Effector memory CD4-positive, alpha-beta T cell (primary cell): ENCODE measurements around the gene SNAPIN.
"Not testable (repeated sequence)": the region's sequence is repeated elsewhere in the genome, so short reads cannot be mapped to it uniquely, and the experiment has no call there.

ENCODE experiments used
- DNase-seq, 3 donors: peaks; one replicate each; pipeline ENCODE4 v3.0.0-alpha.2; 2020
- H3K27ac ChIP-seq: 2 replicates; pipeline ENCODE4 v1.7.0; 2013; ENCODE audit warnings: mild to moderate bottlenecking, low read length, moderate library complexity; ENCODE audit not compliant: insufficient read depth, poor library complexity, severe bottlenecking
- H3K27me3 ChIP-seq: replicated peaks from 2 replicates; pipeline ENCODE4 v1.7.0; 2013; ENCODE audit warnings: mild to moderate bottlenecking, low read length; ENCODE audit not compliant: insufficient read depth, control insufficient read depth, poor library complexity, severe bottlenecking
- H3K36me3 ChIP-seq: 2 replicates; pipeline ENCODE4 v1.7.0; 2013; ENCODE audit warnings: mild to moderate bottlenecking, low read length, moderate library complexity; ENCODE audit not compliant: control insufficient read depth, insufficient read depth
- H3K4me1 ChIP-seq: 2 replicates; pipeline ENCODE4 v1.7.0; 2013; ENCODE audit warnings: low read length, mild to moderate bottlenecking; ENCODE audit not compliant: control insufficient read depth, insufficient read depth, poor library complexity, severe bottlenecking
- H3K4me3 ChIP-seq: 2 replicates; pipeline ENCODE4 v1.7.0; 2013; ENCODE audit warnings: low read length, low read depth, mild to moderate bottlenecking; ENCODE audit not compliant: insufficient read depth, poor library complexity, severe bottlenecking
- H3K9me3 ChIP-seq: 2 replicates; pipeline ENCODE4 v1.7.0; 2013; ENCODE audit warnings: mild to moderate bottlenecking, low read length, moderate library complexity; ENCODE audit not compliant: control insufficient read depth

Gene SNAPIN

DNA sequence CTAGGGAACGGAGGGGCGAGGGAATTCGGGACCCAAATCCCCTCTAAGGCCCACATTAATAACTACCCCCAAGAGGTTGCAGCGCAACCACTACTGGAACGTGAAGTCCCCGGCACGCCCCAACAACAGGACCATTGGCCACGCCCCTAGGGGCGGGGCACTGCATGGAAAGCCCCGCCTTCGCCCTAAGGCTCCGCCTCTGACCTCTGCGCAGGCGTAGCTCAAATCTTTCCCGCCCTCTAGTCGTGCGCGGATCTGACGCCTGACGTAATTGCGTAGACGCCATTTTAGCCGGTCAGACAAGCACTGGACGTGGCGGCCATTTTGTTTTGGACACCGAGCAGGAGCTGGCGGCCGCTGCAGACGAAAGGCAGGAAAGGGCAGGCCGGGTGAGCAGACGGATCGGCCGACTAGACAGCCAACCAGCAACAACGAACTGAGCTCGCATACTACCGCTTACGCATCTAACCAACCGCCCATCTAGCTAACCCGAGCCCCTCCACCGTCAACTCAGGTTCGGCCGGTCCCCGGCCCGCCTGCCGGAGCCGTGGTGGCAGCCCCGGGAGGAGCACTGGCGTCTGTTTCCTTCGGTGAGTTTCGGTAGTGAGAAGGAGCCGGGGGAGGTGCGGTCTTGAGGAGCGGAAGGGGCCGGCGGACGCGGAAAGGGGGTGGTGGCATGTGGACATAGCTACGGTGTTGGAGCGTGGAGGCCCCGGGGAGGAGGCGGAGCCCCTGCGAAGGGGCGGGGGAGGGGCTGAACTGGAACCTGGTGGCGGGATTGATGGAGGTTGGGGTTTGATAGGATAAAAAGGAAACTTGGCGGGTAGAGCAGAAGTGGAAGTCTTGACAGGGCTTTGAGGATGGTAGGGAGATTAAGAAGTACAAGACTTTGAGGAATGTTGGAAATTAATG, 24.5 kb upstream of the SNAPIN start, which contains the start of gene CHTOP:
TSS of gene CHTOP (plus strand) at position 313 of the 912 bp plus-strand sequence. CDS start 2,523 bp downstream, outside the sequence.
- peaks cover 7% of the 10 kb centered on the region for H3K4me1 ChIP-seq
- DNase-seq = peak; percentile 91 to 95 (median 94)

DNA sequence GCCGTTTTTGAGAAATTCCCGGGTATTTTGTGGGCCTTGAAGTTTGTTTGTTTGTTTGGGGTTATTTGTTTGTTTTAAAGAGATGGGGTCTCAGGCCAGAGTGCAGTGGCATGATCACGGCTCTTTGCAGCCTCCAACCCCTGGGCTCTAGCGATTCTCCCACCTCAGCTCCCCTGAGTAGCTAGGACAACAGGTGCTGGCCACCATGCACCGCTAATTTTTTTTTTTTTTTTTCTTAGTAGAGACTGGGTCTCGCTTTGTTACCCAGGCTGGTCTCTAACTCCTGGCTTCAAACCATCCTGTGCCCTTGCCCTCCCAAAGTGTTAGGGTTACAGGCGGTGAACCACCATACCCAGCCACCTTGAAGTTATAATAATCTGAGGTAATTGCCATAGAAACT, 22.6 kb upstream of the SNAPIN start:
- Histone ChIP-seq H3K36me3 (peaks cover 48% of the 10 kb centered on the region), H3K27ac (no peak overlapping the region), H3K9me3 (no peaks in the 10 kb centered on the region), H3K27me3 (no peaks in the 10 kb centered on the region), H3K4me3 (peak overlapping the region; percentile 78), H3K4me1 (peaks cover 7% of the 10 kb centered on the region)
- DNase-seq = no peak

More for the DNA sequence above, 24.5 kb upstream of the SNAPIN start, which contains the start of gene CHTOP:
- Histone ChIP-seq H3K27me3 (no peaks in the 10 kb centered on the region), H3K4me3 (peak within 1 kb of the TSS; percentile 78), H3K36me3 (peaks cover 29% of the 10 kb centered on the region), H3K9me3 (no peaks in the 10 kb centered on the region), H3K27ac (peak within 1 kb of the TSS; percentile 99)

DNA sequence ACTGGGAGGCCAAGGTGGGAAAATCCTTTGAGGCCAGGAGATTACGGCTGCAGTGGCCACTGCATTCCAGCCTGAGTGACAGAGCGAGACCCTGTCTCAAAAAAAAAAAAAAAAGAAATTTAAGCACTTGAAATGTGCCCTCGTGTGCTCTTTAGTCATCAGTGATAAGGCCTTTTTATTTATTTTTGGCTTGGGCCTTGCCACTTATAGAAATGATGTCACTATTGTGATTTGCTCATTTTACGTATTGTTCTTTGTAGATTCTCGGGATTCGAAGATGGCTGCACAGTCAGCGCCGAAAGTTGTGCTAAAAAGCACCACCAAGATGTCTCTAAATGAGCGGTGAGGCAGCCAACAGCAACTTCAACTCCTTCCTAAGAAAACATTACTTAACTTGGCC, 22.2 kb upstream of the SNAPIN start:
- peaks cover 7% of the 10 kb centered on the region for H3K4me1 ChIP-seq
- no peaks in the 10 kb centered on the region for H3K9me3 ChIP-seq
- peaks cover 52% of the 10 kb centered on the region for H3K36me3 ChIP-seq
- no peak overlapping the region for H3K4me3 ChIP-seq
- H3K27ac ChIP-seq = no peak overlapping the region
- DNase-seq = no peak
- no peaks in the 10 kb centered on the region for H3K27me3 ChIP-seq

DNA sequence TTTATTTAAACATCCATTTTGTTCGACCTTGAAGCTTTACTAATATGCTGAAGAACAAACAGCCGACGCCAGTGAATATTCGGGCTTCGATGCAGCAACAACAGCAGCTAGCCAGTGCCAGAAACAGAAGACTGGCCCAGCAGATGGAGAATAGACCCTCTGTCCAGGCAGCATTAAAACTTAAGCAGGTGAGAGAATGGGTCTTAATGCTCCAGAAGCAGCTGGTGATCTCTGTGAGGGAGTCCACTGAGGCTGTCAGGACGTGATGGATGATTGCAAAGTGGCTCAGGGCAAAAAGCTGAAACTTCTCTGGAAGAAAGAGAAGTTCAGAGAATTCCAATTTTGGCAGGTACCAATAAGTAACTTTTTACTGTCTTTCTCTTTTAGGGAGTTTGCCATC, 20.2 kb upstream of the SNAPIN start:
- no peak for DNase-seq
- Histone ChIP-seq H3K27me3 (no peaks in the 10 kb centered on the region), H3K4me3 (no peak overlapping the region), H3K9me3 (no peaks in the 10 kb centered on the region), H3K36me3 (peaks cover 71% of the 10 kb centered on the region), H3K27ac (no peak overlapping the region), H3K4me1 (peaks cover 7% of the 10 kb centered on the region)

DNA sequence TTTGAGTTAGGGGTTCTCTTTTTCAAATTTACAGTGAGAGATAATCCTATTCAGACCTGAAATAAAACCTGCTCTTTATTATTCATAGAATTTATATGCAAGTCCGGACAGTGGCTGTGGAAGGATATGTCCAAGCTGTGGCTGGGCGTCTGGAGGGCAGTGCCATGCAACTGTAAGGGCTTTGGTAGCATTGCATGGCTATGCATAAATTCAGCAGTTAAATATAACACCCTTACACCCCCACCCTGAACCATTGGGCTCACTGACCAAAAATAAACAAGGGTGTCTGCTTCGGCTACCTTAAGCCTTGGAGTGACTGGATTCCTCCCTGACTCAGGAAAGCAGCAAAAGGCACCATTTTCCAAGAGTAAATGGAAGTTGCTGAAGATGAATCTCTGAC, 19.2 kb upstream of the SNAPIN start:
- H3K27me3 ChIP-seq = no peaks in the 10 kb centered on the region
- no peaks in the 10 kb centered on the region for H3K9me3 ChIP-seq
- no peak overlapping the region for H3K4me3 ChIP-seq
- H3K27ac ChIP-seq = no peak overlapping the region
- H3K36me3 ChIP-seq = peaks cover 81% of the 10 kb centered on the region
- peaks cover 7% of the 10 kb centered on the region for H3K4me1 ChIP-seq
- DNase-seq = no peak

DNA sequence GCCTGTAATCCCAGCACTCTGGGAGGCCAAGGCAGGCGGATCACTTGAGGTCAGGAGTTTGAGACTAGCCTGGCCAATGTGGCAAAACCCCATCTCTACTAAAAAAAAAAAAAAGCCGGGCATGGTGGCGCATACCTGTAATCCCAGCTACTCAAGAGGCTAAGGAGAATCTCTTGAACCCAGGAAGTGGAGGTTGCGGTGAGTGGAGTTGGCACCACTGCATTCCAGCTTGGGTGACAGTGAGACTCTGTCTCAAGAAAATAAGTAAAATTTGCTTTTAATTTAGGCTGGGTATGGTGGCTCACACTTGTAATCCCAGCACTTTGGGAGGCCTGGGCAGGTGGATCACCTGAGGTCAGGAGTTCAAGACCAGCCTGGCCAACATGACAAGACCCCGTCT, 18.3 kb upstream of the SNAPIN start:
- H3K4me1 ChIP-seq, H3K9me3 ChIP-seq, H3K27ac ChIP-seq, DNase-seq, H3K4me3 ChIP-seq, H3K27me3 ChIP-seq: not testable (repeated sequence)
- peaks cover 90% of the 10 kb centered on the region for H3K36me3 ChIP-seq

DNA sequence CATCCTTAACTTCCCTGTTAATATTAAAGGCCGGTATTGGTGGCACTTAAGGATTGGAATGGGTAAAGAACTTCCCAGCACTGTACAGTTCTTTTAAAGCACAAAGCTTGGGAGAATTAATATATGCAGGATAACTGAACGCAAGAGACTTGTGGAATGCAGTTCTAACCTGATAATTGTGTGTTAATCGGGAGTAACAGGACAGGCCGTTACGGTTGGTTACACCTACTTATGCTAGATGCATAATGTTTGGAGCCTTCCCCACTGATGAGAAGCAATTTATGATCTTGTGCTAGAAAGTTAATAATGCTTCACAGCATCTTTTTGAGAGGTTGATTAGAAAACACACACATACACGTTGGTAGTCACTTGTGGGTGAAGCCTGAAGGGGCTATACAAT, 17.6 kb upstream of the SNAPIN start:
- H3K27me3 ChIP-seq = no peaks in the 10 kb centered on the region
- H3K4me3 ChIP-seq = no peak overlapping the region
- no peak for DNase-seq
- H3K27ac ChIP-seq = no peak overlapping the region
- H3K4me1 ChIP-seq = no peaks in the 10 kb centered on the region
- H3K36me3 ChIP-seq = peaks cover 96% of the 10 kb centered on the region
- H3K9me3 ChIP-seq = no peaks in the 10 kb centered on the region

DNA sequence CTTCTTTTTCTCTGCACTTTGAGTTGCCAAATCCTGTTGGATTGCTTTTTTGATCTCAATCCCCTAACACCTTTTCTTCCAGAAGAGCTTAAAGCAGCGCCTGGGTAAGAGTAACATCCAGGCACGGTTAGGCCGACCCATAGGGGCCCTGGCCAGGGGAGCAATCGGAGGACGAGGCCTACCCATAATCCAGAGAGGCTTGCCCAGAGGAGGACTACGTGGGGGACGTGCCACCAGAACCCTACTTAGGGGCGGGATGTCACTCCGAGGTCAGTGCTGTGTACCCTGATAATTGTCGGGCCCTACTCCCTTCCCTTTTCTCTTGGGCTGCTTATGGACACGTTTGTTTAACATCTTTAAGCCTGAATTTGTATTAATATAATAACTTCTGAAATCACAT, 16.3 kb upstream of the SNAPIN start:
- Histone ChIP-seq H3K9me3 (no peaks in the 10 kb centered on the region), H3K4me3 (no peak overlapping the region), H3K4me1 (no peaks in the 10 kb centered on the region), H3K27me3 (no peaks in the 10 kb centered on the region), H3K27ac (no peak overlapping the region), H3K36me3 (peaks cover 94% of the 10 kb centered on the region)
- DNase-seq = no peak

DNA sequence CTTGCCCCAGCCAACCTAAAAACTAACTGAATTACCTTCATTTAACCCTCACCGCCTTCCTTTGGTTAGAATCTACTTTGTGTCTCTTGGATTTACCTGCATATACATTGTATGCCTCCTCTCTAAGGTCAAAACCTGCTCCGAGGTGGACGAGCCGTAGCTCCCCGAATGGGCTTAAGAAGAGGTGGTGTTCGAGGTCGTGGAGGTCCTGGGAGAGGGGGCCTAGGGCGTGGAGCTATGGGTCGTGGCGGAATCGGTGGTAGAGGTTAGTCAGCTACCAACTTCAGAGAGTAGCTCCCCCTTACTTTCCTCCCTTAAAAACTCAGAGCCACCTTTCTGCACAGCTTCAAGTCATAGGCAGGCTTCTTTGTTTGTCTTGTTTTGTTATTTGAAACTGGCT, 15.4 kb upstream of the SNAPIN start:
- no peak for DNase-seq
- H3K27ac ChIP-seq = no peak overlapping the region
- no peaks in the 10 kb centered on the region for H3K4me1 ChIP-seq
- H3K9me3 ChIP-seq = no peaks in the 10 kb centered on the region
- no peak overlapping the region for H3K4me3 ChIP-seq
- peaks cover 89% of the 10 kb centered on the region for H3K36me3 ChIP-seq
- no peaks in the 10 kb centered on the region for H3K27me3 ChIP-seq

DNA sequence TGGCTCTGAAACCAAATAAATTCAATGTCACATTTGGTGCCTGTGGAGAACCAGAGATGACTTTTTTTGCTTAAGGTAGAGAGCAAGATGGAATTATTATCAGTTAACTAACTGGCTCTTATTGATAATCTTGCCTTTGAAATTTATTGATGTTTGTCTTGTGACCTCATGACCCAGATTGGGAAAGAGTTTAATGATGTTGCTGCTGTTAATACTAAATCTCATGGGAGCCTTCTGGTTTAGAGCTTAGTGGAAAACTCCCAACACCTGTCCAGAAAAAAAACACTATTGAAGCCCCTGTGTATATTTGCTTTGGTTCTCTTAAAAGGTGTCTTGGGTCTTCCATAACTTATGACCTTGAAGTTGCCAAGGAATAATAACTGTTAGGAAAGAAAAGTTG, 14.7 kb upstream of the SNAPIN start:
- DNase-seq = no peak
- H3K36me3 ChIP-seq = peaks cover 81% of the 10 kb centered on the region
- H3K27me3 ChIP-seq = no peaks in the 10 kb centered on the region
- no peak overlapping the region for H3K27ac ChIP-seq
- no peaks in the 10 kb centered on the region for H3K9me3 ChIP-seq
- H3K4me3 ChIP-seq = no peak overlapping the region
- H3K4me1 ChIP-seq = no peaks in the 10 kb centered on the region
